Activated T-cell treated with anti-CD3 and anti-CD28 coated beads for 1 hour (primary cell): Measurements from ENCODE around the gene GZMH.
A peak's percentile ranks its signal among the peaks of the same experiment; 100 is the strongest.
"Not testable (repeated sequence)": the region's sequence is repeated elsewhere in the genome, so short reads cannot be mapped to it uniquely, and the experiment has no call there.

Experiments
- DNase-seq: peaks from one replicate; pipeline ENCODE4 v3.0.0-alpha.2; 2020; ENCODE audit warnings: low read depth

GZMH gene

GRCh38 chr14:24609655-24610344 lies at the start of gene GZMH:
Gene GZMH, minus strand, starts transcription at chr14:24609685. Its CDS starts 72 bp downstream, at chr14:24609613.
- no peak for DNase-seq

GRCh38 chr14:24648361-24648760 lies 38.9 kb upstream of the GZMH start:
- not testable (repeated sequence) for DNase-seq

GRCh38 chr14:24639905-24640304 lies 30.4 kb upstream of the GZMH start:
- DNase-seq, result no peak

GRCh38 chr14:24639270-24639669 lies 29.8 kb upstream of the GZMH start:
- no peak for DNase-seq

GRCh38 chr14:24634158-24634557 lies 24.7 kb upstream of the GZMH start, which contains the start of gene GZMB:
Gene GZMB, minus strand, starts transcription at chr14:24634190. Its CDS starts 30 bp downstream, at chr14:24634160.
- DNase-seq, result peak; percentile 18

GRCh38 chr14:24633353-24633752 lies 23.9 kb upstream of the GZMH start:
- no peak for DNase-seq

GRCh38 chr14:24632761-24633160 lies 23.3 kb upstream of the GZMH start:
- no peak for DNase-seq

- no peak for DNase-seq
Observed at GRCh38 chr14:24632336-24632735, 22.9 kb upstream of the GZMH start.

GRCh38 chr14:24631749-24632335 lies 22.4 kb upstream of the GZMH start:
- DNase-seq, result no peak

GRCh38 chr14:24630872-24631477 lies 21.5 kb upstream of the GZMH start:
- DNase-seq, result no peak

- no peak for DNase-seq
Observed at GRCh38 chr14:24630087-24630871, 20.8 kb upstream of the GZMH start.

GRCh38 chr14:24629521-24629920 lies 20.0 kb upstream of the GZMH start:
- no peak for DNase-seq

- no peak for DNase-seq
Observed at GRCh38 chr14:24613747-24614146, 4.3 kb upstream of the GZMH start.

GRCh38 chr14:24613241-24613640 lies 3.8 kb upstream of the GZMH start:
- DNase-seq, result no peak

- DNase-seq, result no peak
Observed at GRCh38 chr14:24612196-24612595, 2.7 kb upstream of the GZMH start.

GRCh38 chr14:24607635-24608514 lies 1.6 kb downstream of the GZMH start:
- no peak for DNase-seq

GRCh38 chr14:24607081-24607480 lies 2.4 kb downstream of the GZMH start:
- no peak for DNase-seq

GRCh38 chr14:24606297-24606696 lies 3.2 kb downstream of the GZMH start:
- no peak for DNase-seq

GRCh38 chr14:24605435-24606190 lies 3.9 kb downstream of the GZMH start:
- DNase-seq, result peak; percentile 47

- DNase-seq, result no peak
Observed at GRCh38 chr14:24597403-24597802, 12.1 kb downstream of the GZMH start.
